NB4 (cell line): ENCODE measurements around the gene STK11IP.

ENCODE experiments used
- DNase-seq: peaks from one replicate; pipeline ENCODE4 v3.0.0; 2010; ENCODE audit warnings: low read depth
- H3K4me3 ChIP-seq: one replicate; pipeline ENCODE4 v1.5.1; 2011; ENCODE audit warnings: mild to moderate bottlenecking, low read depth, low read length, moderate library complexity
- CTCF ChIP-seq: IDR thresholded peaks from one replicate; pipeline ENCODE4 v1.5.1; 2012; ENCODE audit warnings: low read depth, low read length
- MYC ChIP-seq: IDR thresholded peaks from 2 replicates; pipeline ENCODE4 v1.6.1; 2011; ENCODE audit warnings: low read depth, low read length
- POLR2A ChIP-seq: IDR thresholded peaks from 2 replicates; pipeline ENCODE4 v1.6.1; 2011; ENCODE audit warnings: mild to moderate bottlenecking; ENCODE audit not compliant: insufficient read length; ENCODE audit errors: extremely low read depth
- TF ChIP-seq, protein P1 (sequence below): IDR thresholded peaks from 2 replicates; pipeline ENCODE4 v1.6.1; 2011; ENCODE audit warnings: low read depth, low read length

Gene STK11IP

GRCh38 chr2:219571311-219572236 lies 26.1 kb upstream of the STK11IP start, which contains the start of gene OBSL1:
OBSL1 (minus strand) TSS chr2:219571539; CDS start chr2:219571232, 307 bp downstream.
- H3K4me3 ChIP-seq = peak within 1 kb of the TSS; percentile 42
- DNase-seq = peak; percentile 89
- TF ChIP-seq MYC (no peak), POLR2A (no peak), CTCF (no peak)
- TF ChIP-seq, protein P1, sequence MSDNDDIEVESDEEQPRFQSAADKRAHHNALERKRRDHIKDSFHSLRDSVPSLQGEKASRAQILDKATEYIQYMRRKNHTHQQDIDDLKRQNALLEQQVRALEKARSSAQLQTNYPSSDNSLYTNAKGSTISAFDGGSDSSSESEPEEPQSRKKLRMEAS = no peak

DNA sequence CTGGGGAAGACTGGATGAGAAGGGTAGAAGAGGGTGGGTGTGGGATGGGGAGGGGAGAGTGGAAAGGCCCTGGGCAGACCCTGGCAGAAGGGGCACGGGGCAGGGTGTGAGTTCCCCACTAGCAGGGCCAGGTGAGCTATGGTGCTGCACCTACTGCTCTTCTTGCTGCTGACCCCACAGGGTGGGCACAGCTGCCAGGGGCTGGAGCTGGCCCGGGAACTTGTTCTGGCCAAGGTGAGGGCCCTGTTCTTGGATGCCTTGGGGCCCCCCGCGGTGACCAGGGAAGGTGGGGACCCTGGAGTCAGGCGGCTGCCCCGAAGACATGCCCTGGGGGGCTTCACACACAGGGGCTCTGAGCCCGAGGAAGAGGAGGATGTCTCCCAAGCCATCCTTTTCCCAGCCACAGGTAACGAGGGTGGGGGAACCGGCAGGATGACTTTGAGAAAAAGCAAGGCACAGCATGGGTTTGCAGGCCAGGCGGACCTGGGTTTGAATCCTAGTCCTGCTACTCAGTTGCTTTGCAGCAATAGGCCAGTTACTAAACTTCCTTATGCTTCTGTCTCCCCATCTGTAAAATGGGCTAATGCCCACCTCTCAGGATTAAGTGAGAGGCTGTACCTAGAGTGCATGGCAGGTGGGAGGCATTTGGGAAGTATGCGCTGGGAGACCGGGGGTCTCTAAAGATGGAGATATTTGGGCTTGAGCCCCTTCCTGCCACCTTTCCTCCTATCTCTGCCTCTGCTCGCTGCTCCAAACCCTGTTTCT lies 25.2 kb upstream of the STK11IP start, which contains the start of gene INHA:
Gene INHA, plus strand, starts transcription at position 74 of the 765 bp plus-strand sequence. Its CDS starts 65 bp downstream, at position 139.
- DNase-seq = no peak
- TF ChIP-seq CTCF (no peak), MYC (no peak), POLR2A (no peak)
- TF ChIP-seq, protein P1 = no peak
- H3K4me3 ChIP-seq = no peak within 1 kb of the TSS

- no peak for DNase-seq
- TF ChIP-seq MYC (no peak), POLR2A (no peak), CTCF (no peak)
- TF ChIP-seq, protein P1 = no peak
- H3K4me3 ChIP-seq = no peak overlapping the region
Observed at GRCh38 chr2:219573166-219573565, 24.5 kb upstream of the STK11IP start.

DNA sequence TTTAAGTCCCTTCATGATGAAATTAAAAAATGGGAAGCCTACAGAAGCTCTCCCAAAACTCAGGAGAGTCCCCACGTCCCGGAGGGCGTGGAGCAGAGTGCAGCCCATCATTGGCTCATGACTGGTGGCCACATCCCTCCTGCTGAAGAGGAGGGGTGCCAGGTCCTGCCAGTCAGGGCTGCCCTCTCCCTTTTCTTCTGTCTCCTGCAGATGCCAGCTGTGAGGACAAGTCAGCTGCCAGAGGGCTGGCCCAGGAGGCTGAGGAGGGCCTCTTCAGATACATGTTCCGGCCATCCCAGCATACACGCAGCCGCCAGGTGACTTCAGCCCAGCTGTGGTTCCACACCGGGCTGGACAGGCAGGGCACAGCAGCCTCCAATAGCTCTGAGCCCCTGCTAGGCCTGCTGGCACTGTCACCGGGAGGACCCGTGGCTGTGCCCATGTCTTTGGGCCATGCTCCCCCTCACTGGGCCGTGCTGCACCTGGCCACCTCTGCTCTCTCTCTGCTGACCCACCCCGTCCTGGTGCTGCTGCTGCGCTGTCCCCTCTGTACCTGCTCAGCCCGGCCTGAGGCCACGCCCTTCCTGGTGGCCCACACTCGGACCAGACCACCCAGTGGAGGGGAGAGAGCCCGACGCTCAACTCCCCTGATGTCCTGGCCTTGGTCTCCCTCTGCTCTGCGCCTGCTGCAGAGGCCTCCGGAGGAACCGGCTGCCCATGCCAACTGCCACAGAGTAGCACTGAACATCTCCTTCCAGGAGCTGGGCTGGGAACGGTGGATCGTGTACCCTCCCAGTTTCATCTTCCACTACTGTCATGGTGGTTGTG lies 23.0 kb upstream of the STK11IP start:
- no peak for DNase-seq
- H3K4me3 ChIP-seq = no peak overlapping the region
- TF ChIP-seq CTCF (no peak), MYC (no peak), POLR2A (no peak)
- TF ChIP-seq, protein P1 = no peak
